Right ventricle myocardium inferior (tissue), 1 donor: Measurements from ENCODE around the gene POLR1G. TPM values are rescaled to one million over a fixed set of nuclear protein-coding genes. Genes with fewer than 3 reads are reported as not detected.

Experiments used
- ATAC-seq: fragments of 200-7000 bp; cut with Tn5 transposase; one replicate; pipeline ENCODE4 v1.9.1; 2020; ENCODE audit warnings: mild to moderate bottlenecking, moderate library complexity
- DNase-seq: peaks from one replicate; pipeline ENCODE4 v3.0.0; 2021; ENCODE audit errors: missing footprints
- intact Hi-C: fragments of 100-400 bp; cut with DNase I; formaldehyde crosslinking; loops from one replicate; pipeline ENCODE4 v1.11.0; 2022
- microRNA-seq: library from miRNA; unstranded; fragments of <30 nt; microRNA quantifications from one replicate; pipeline ENCODE4 v1.2.0, GENCODE V29; 2020
- total RNA-seq: library from RNA; stranded (reverse); fragmentation: NEBNext Ultra II Directional; extraction: Animal tissue kit (Norgen Biotek cat#: 25700); gene quantifications from one replicate; pipeline ENCODE4 v1.2.1, GENCODE V29; 2021
- donor health status: DM: no; HTN: yes; CAD: no; lungs with severe emphysema.

POLR1G gene
- total RNA-seq, 1 donor from 2014 or later: 8.5 TPM

- ATAC-seq (no peak), DNase-seq (no peak)
- intact Hi-C loops: no loop called here
These were observed 51.3 kb downstream of the POLR1G start for GRCh38 chr19:45457776-45458175.

Small RNA genes lying within 50 kb of the gene (microRNA-seq; reads per million reads assigned to microRNA genes)
- not detected for gene MIR6088

Other genes with a start within 250 kb of the POLR1G start
- not detected for gene NKPD1, start 245.7 kb upstream of the POLR1G start, total RNA-seq
- gene TRAPPC6A, start 228.4 kb upstream of the POLR1G start, total RNA-seq: 14.2 TPM
- 5.2 TPM for gene BLOC1S3, start 227.9 kb upstream of the POLR1G start, total RNA-seq
- 0.97 TPM for gene EXOC3L2, start 161.2 kb upstream of the POLR1G start, total RNA-seq
- gene MARK4, start 155.4 kb upstream of the POLR1G start, total RNA-seq: 24.8 TPM
- gene CKM, start 83.8 kb upstream of the POLR1G start, total RNA-seq: 5,817 TPM
- gene KLC3, start 65.9 kb upstream of the POLR1G start, total RNA-seq: not detected
- gene ERCC2, start 36.1 kb upstream of the POLR1G start, total RNA-seq: 12.7 TPM
- 182 TPM for gene PPP1R13L, start 1.6 kb upstream of the POLR1G start, total RNA-seq
- gene ERCC1, start 17.3 kb downstream of the POLR1G start, total RNA-seq: 166 TPM
- gene FOSB, start 61.4 kb downstream of the POLR1G start, total RNA-seq: 0.32 TPM
- 30.6 TPM for gene RTN2, start 90.4 kb downstream of the POLR1G start, total RNA-seq
- gene PPM1N, start 91.8 kb downstream of the POLR1G start, total RNA-seq: 0.65 TPM
- 49.0 TPM for gene VASP, start 100.8 kb downstream of the POLR1G start, total RNA-seq
- gene OPA3, start 178.2 kb downstream of the POLR1G start, total RNA-seq: 24.5 TPM
- 5.4 TPM for gene GPR4, start 195.6 kb downstream of the POLR1G start, total RNA-seq
- 39.1 TPM for gene EML2, start 232.8 kb downstream of the POLR1G start, total RNA-seq